Kidney (tissue), 14 donors: ENCODE measurements around the gene FAM216B. TPM values are rescaled to one million over a fixed set of nuclear protein-coding genes. Genes with fewer than 3 reads are reported as not detected.
"Not testable (repeated sequence)": the region's sequence is repeated elsewhere in the genome, so short reads cannot be mapped to it uniquely, and the experiment has no call there.

Source experiments
- DNase-seq, 5 donors: peaks; one replicate each; pipeline ENCODE4 v3.0.0-alpha.2; 2013 to 2020
- FAIRE-seq: peaks from 2 replicates; lab custom pipeline; 2012; peaks lifted over from hg19 to GRCh38; lab: Jason Lieb, UNC
- H3K27ac ChIP-seq, 2 donors: one replicate each; pipeline ENCODE4 v1.7.0; 2013; ENCODE audit warnings: low read depth in 2 of 2, low read length in 2 of 2, inconsistent platforms in 1 of 2
- H3K27me3 ChIP-seq: one replicate; pipeline ENCODE4 v1.7.1; 2013; ENCODE audit warnings: low read length, inconsistent platforms; ENCODE audit not compliant: control insufficient read depth, insufficient read depth
- H3K36me3 ChIP-seq, 3 donors: one replicate each; pipeline versions ENCODE4 v1.7.0 to v1.7.1; 2013; ENCODE audit warnings: low read length in 3 of 3, control low read depth in 1 of 3, inconsistent platforms in 1 of 3; ENCODE audit not compliant: insufficient read depth in 3 of 3, control insufficient read depth in 2 of 3
- H3K4me1 ChIP-seq, 3 donors: one replicate each; pipeline versions ENCODE4 v1.7.0 to v1.7.1; 2013; ENCODE audit warnings: low read length in 3 of 3, inconsistent platforms in 1 of 3, low read depth in 1 of 3; ENCODE audit not compliant: control insufficient read depth in 2 of 3, insufficient read depth in 2 of 3
- H3K4me3 ChIP-seq, 3 donors: one replicate each; pipeline versions ENCODE4 v1.7.0 to v1.8.1; 2013; ENCODE audit warnings: low read length in 3 of 3, control low read depth in 1 of 3, inconsistent platforms in 1 of 3
- H3K9ac ChIP-seq, 3 donors: one replicate each; pipeline versions ENCODE4 v1.7.0 to v1.7.1; 2013; ENCODE audit warnings: low read length in 3 of 3, control low read depth in 1 of 3, inconsistent platforms in 1 of 3
- H3K9me3 ChIP-seq, 3 donors: one replicate each; pipeline versions ENCODE4 v1.7.0 to v1.7.1; 2013; ENCODE audit warnings: low read length in 3 of 3, control low read depth in 1 of 3, inconsistent platforms in 1 of 3; ENCODE audit not compliant: control insufficient read depth in 2 of 3, insufficient read depth in 1 of 3
- CTCF ChIP-seq: IDR thresholded peaks from 3 replicates; pipeline ENCODE4 v1.5.1; 2012; ENCODE audit warnings: mild to moderate bottlenecking, moderate library complexity, borderline replicate concordance; ENCODE audit not compliant: insufficient read depth; ENCODE audit errors: extremely low read depth
- intact Hi-C: fragments of 100-400 bp; cut with DNase I; formaldehyde crosslinking; loops from one replicate; pipeline ENCODE4 v1.11.1; 2022
- polyA plus RNA-seq: library from polyadenylated mRNA; stranded (reverse); fragments of 350-450 nt; fragmentation: Illumina TruSeq; extraction: RNeasy Lipid Tissue Mini Kit (QIAGEN cat#74804); gene quantifications from one replicate; pipeline ENCODE4 v1.2.3, GENCODE V29; 2014; ENCODE audit warnings: low read depth, low replicate concordance; ENCODE audit not compliant: insufficient read depth
- total RNA-seq: library from RNA; stranded (reverse); fragmentation: NEBNext Ultra II Directional; extraction: Animal tissue kit (Norgen Biotek cat#: 25700); gene quantifications from one replicate; pipeline ENCODE4 v1.2.1, GENCODE V29; 2021
- donor health status: control.
- donor health status: control.
- donor health status: control.
- donor health status: control.
- donor health status: control.
- donor health status: DM: yes; HTN: yes; CAD: no.
- donor health status: Normal renal cell carcinoma (clear cell type).

Gene FAM216B
- total and polyA plus RNA-seq, 2 donors from 2014 or later: 0.09 TPM; not detected in 1

DNA sequence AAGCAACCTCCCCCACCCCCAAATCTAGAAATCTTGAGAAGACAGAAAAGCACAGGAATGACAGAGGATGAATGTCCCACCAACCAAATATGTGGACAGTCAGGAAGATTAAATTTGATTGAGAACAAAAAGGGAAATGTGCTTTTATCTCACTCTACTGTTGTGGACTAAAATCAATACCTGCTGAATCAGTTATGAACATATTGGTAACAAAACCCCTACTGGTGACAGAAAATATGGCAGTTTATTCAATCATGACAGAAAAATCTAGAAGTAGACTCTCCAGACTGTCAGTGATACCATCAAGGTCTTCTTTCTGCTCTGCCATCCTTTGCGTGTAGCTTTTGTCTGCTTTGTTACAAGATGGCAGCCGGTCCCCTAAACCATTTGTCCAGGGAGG, 35.2 kb downstream of the FAM216B start:
- FAIRE-seq: no peak
- intact Hi-C loops: no loop called here
- Histone ChIP-seq H3K4me3 (no peak overlapping the region), H3K4me1 (no peaks in the 10 kb centered on the region), H3K9me3 (no peaks in the 10 kb centered on the region), H3K9ac (no peak overlapping the region), H3K27ac (no peak overlapping the region), H3K36me3 (no peaks in the 10 kb centered on the region), H3K27me3 (no peaks in the 10 kb centered on the region)
- TF ChIP-seq CTCF: no peak
- DNase-seq: no peak

- H3K27me3 ChIP-seq, H3K27ac ChIP-seq, DNase-seq, H3K4me3 ChIP-seq, FAIRE-seq, H3K4me1 ChIP-seq, H3K9me3 ChIP-seq, H3K9ac ChIP-seq, intact Hi-C loops, H3K36me3 ChIP-seq: not testable (repeated sequence)
Measured at GRCh38 chr13:42819687-42820086, 38.3 kb downstream of the FAM216B start.

GRCh38 chr13:42820451-42820850, 39.1 kb downstream of the FAM216B start:
- no peak overlapping the region for H3K9ac ChIP-seq
- no peaks in the 10 kb centered on the region for H3K9me3 ChIP-seq
- no peaks in the 10 kb centered on the region for H3K36me3 ChIP-seq
- H3K27me3 ChIP-seq: no peaks in the 10 kb centered on the region
- H3K4me3 ChIP-seq: no peak overlapping the region
- no peak for TF ChIP-seq CTCF
- FAIRE-seq (no peak), DNase-seq (no peak)
- no peak overlapping the region for H3K27ac ChIP-seq
- no peaks in the 10 kb centered on the region for H3K4me1 ChIP-seq
- intact Hi-C loops: no loop called here

- Histone ChIP-seq H3K27ac (no peak overlapping the region), H3K4me3 (no peak overlapping the region), H3K27me3 (no peaks in the 10 kb centered on the region), H3K9me3 (no peaks in the 10 kb centered on the region), H3K4me1 (no peaks in the 10 kb centered on the region), H3K9ac (no peak overlapping the region), H3K36me3 (no peaks in the 10 kb centered on the region)
- TF ChIP-seq CTCF: no peak
- no peak for FAIRE-seq
- intact Hi-C loops: no loop called here
- no peak for DNase-seq
Measured at GRCh38 chr13:42821437-42821836, 40.1 kb downstream of the FAM216B start.
